Measurements from ENCODE around the gene SLC23A2.
"Not testable (repeated sequence)": the region's sequence is repeated elsewhere in the genome, so short reads cannot be mapped to it uniquely, and the experiment has no call there.

Gene SLC23A2

DNA sequence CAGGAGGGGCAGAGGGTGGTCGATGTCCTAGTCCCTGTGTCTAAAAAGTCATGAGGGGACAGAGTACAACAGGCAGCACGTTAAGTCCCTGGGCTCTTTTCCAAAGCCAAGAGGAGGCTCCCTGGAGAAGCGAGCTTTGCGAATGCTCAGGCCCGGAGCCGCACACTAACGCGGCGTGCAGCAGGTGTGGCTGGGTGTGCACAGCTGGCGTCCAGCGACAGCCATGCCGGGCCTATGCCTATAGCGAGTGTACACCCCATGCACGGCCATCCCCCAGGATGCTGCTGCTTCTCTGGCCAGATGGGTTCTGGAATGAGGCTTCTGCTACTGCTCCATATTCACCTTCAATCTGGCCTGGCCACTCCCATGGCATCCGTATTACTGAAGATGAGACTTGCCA, 148.3 kb downstream of the SLC23A2 start:
- no peak for DNase-seq

DNA sequence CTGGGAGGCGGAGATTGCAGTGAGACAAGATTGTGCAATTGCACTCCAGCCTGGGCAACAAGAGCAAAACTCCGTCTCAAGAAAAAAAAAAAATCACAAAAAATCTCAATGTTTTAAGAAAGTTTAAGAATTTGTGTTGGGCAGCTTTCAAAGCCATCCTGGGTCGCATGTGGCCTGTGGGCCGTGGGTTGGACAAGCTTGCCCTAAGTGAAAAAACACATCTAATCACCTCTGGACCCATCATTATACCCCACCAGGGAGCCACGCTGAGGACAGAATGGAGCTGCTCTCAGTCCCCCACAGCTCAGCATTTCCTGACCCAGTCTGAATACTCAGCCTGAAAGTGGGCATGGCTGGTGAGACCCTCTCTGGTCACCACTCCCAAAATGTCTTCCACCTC, 150.3 kb downstream of the SLC23A2 start:
- DNase-seq = no peak

DNA sequence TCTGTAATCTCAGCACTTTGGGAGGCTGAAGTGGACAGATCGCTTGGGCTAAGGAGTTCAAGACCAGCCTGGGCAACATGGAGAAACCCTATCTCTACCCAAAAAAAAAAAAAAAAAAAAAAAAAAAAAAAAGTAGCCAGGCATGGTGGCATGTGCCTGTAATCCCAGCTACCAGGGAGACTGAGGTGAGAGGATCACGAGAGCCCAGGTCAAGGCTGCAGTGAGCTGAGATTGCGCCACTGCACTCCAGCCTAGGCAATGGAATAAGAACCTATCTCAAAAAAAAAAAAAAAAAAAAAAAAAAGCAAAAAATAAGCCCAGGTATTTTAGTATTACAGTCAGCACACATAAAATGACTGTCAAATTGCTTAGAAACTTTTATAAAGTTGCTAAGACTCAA, 152.5 kb downstream of the SLC23A2 start:
- DNase-seq = not testable (repeated sequence)

DNA sequence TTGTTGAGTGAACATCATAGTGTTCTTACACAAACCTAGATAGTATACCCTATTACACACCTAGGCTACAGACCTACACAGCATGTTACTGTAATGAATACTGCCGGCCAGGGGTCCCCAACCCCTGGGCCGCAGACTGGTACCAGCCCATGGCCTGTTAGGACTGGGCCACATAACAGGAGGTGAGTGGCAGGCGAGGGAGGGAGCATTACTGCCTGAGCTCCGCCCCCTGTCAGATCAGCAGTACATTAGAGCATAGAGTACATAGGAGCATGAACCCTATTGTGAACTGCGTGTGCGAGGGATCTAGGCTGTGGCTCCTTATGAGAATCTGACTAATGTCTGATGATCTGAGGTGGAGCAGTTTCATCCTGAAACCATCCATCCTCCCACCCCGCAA, 153.3 kb downstream of the SLC23A2 start:
- no peak for DNase-seq

DNA sequence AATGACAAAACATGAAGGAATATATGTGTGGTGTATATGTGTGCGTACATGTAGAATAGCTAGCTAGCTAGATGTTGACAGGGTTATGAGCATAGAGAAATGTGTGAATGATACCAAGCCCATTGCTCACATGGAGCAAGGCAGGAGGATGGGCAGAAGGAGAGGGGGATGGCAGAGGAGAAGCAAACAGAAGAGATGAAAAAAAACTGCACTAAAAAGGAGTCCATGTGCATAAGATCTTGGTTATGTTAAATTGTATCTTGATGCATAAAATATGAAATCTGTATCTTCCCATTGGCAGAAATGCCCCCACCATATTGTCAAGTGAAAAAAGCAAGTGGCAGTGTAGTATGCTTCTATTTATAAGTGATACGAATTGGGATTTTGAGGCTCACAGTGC, 154.5 kb downstream of the SLC23A2 start:
- DNase-seq = no peak

DNA sequence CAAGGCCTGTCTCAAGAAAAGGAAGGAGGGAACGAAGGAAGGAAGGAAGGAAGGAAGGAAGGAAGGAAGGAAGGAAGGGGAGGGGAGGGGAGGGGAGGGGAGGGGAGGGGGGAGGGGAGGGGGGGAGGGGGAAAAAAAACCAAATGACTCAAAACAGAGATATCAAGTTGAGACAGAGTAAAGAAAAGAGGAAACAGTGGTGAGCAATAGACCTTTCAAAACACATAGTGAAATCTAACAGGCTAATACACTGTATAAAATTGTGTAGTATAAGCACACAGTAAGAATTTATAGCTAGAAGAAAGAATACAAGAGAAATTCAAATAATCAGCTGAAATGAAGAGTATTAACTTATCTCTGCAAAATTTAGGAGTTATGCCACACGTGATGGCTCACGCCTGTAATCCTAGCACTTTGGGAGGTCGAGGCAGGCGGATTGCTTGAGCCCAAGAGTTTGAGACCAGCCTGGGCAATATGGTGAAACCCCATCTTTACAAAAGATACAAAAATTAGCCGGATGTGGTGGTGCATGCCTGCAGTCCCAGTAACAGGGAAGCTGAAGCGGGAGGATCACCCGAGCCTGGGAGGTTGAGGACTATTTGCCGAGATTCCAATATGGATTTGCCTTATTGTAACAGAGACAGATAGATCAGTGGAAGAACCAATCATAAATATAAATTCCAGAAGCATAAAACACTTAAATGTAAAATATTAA, 156.4 kb downstream of the SLC23A2 start:
- DNase-seq = no peak

DNA sequence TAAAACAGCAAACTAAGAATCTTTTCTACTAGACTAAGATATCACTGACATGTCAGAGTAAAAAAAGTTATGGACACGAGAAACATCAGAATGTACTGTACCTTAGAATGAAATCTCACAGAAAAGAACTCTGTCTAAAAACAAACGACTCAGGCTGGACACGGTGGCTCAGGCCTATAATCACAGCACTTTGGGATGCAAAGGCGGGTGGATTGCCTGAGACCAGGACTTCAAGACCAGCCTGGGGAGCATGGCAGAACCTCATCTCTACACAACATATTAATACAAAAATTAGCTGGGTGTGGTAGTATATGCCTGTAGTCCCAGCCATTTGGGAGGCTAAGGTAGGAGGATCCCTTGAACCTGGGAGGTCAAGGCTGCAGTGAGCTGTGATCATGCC, 157.0 kb downstream of the SLC23A2 start:
- DNase-seq = no peak

DNA sequence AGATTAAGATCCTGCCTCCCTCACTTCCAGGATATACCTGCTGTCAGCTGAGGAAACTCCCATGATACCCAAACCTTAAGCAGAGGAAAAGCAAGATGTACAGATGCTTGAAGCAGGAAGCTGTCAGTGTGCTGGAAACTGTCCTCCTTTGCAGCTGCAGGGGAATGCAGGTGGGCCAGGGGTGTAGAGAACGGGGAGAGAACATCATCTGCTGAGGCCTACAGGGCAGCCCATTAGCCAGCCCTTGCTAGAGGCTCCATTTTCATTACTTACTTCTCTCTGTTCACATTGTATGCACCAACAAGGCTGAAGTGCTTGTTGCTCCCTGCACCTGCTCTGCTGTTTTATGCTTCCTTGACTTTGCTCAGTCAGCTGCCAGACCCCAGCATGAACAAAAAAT, 160.5 kb downstream of the SLC23A2 start:
- DNase-seq = no peak

DNA sequence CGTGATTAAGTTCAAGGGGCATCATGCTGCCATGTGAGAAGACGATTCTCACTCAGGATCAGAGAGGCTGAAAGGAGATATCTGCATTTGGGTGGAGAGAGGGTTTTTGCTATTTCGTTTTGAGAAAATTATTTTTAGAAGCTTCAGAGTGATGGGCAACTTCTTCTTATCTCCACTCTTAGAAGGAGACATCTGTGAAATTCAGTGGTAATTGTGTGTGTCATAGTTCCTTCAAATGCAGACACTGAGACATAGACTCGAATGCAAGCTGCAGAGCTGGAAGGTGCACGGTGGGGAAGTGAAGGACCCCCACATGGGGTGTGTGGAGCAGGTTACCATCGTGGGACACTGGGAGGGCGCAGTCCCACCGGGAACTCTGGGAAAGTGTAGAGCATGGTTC, 162.8 kb downstream of the SLC23A2 start:
- no peak for DNase-seq

DNA sequence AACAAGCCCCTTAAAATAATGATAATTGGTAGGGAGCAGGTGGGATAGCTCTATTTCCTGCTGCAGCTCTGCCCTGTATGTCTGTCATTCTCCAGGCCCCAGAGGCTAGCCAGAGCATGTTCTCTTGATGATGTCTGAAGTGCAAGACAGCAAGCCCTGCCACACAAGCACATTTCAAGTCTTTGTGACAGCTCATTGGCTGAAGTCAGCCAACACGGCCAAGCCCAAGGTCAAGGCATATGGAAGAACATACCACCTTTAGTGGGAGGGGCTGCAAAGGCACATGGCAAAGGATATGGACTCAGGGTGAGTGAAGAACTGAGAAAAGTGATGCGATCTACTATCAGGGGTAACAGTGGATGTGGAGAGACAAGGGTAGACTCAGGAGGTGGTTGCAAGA, 163.6 kb downstream of the SLC23A2 start:
- no peak for DNase-seq

DNA sequence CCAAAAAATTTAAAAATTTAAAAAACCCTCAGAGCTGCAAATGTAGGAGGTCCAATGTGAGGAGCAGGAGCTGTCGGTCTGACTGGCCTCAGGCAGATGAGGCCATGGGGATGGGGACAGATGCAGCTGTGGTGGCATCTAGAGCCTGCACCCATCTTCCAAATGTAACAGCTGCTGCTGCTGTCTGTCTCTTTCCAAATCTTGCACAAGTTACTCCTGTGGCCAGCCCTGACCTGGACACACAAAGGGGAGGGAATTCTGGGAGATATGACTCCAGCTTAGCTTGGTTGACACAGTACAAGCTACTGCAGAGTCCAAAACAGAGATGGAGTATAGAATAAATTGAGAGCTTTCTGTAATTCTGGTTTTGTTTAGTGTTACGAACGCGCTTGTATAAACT, 164.4 kb downstream of the SLC23A2 start:
- no peak for DNase-seq

DNA sequence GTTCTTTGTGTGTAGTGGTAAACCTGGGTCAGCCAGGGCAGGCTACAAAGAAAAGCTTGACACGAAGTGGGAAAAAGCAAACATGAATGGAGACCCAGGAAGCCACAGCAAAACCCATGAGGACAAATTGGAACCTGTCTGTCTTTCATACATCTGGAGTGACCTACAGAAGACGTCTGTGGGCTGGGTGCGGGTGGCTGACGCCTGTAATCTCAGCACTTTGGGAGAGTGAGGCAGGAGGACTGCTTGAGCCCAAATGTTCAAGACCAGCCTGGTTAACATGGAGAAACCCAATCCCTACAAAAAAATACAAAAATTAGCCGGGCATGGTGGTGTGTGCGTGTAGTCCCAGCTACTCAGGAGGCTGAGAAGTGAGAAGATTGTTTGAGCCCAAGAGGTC, 164.8 kb downstream of the SLC23A2 start:
- no peak for DNase-seq

DNA sequence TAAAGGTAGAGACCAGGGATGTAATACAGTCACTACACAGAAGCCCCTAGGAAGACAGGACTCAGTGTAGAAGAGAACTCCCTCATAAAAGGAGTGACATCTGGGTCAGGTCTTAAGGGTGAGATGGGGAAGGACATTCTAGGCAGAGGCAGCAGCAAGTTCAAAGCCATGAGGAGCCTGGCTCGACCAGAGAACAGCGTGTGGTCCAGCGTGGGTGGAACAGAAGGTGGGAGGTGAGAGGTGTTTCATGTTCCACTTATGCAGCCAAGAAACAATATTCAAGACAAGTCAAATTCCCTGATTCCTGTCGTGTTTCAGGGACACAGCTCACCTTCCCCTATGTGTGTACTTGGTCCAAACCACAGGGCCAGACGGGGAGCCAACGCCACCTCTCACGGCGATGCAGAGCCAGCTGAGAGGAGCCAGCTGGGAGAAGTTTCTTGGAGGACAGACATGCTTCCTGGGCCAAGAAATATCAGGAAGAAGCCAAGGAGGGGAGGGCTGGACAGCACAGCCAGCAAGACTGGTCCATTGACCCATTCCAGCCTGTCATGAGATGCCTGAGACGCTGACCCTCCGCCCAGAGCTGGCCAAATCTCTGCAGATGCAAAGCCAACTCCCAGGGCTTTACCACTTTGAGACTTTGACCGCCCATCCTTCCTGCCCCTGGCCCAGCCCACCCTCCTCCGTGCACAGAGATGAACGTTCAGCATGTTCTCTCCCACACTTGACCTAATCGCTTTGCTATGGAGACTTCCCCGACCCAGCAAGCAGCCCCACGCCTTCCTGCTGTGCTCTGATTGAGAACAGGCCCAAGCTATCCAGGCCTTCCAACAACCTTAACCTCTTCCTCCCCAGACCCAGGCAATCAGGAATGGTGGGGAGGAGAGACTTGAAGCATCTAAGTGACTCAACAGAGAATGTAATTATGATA, 165.8 kb downstream of the SLC23A2 start:
- peak in 16 of 56 donors; percentile 14 to 68 (median 44) for DNase-seq

DNA sequence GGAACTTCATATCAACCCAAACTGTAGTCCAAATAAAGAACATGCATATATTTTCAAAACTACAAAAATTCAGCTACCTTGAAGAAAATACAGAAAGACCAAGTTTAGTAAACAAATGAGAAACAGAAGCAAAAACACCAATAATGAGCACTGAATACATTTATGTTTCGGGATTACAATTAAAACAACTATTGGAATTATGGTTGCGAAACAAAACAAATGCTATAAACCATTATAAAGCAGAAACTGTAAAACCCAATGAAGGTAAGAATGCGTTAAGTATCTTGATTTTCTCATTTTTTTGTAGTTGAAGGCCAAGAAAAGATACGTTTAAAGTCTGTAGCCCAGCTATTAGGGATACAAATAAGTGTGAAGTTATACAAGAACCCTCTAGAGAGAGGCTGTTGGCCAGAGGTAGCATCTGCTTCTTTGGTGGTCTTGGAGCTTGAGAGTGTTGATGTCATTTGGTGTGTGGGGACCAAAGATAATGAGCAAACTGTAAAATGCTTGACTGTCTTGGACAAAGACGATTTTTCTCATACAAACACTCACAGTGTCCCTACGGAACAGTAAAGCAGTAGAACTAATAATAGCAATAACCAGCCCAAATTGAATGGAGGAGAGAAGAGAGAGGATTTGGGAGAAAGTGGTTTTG, 168.1 kb downstream of the SLC23A2 start:
- no peak for DNase-seq

DNA sequence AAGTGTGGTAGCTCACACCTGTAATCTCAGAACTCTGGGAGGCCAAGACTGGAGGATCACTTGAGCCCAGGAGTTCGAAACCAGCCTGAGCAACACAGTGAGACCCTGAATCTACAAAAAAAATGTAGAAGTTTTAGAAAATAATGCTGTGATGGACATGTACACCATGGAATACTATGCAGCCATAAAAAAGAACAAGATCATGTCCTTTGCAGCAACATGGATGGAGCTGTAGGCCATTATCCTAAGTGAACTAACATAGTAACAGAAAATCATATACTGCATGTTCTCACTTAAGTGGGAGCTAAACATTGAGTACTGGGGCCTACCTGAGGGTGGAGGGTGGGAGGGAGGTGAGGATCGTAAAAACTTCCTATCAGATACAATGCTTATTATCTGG, 168.8 kb downstream of the SLC23A2 start:
- DNase-seq = no peak

DNA sequence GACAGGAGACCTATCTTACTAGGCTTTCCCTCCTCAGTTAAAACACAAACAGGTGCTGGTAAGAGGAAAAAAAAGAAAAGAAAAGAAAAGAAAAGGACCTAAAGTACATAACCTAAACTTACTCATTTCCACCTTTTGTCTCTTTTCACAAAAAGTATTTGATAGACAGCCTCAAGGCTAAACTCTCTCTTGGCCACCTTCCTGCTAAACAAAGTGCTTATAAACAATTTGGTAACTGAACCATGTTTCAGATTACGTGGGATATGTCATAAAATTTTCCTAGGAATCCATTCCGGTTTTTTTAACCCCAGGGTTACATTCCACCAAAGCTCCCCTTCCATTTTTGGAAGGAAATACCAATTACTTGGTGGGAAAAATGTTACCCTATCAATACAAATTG, 170.6 kb downstream of the SLC23A2 start:
- DNase-seq = no peak

DNA sequence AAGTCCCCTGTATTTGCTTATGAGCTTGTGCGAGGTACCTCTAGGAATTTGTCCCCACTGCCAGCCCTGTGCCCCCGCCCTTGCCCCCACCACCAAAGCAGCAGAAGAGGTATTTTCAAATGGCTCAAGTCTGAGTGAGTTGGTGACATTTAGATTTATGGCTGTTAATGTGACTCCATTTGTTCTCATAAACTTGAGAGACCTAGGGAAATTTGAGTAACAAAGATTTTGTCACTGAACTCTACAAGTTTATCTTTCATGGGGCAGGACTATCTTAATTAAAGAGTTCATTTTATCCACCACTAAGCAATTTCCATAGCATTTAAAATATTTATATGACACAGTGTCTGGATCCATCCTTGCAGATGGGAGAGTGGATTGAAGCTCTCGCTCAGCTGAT, 171.1 kb downstream of the SLC23A2 start:
- no peak for DNase-seq

DNA sequence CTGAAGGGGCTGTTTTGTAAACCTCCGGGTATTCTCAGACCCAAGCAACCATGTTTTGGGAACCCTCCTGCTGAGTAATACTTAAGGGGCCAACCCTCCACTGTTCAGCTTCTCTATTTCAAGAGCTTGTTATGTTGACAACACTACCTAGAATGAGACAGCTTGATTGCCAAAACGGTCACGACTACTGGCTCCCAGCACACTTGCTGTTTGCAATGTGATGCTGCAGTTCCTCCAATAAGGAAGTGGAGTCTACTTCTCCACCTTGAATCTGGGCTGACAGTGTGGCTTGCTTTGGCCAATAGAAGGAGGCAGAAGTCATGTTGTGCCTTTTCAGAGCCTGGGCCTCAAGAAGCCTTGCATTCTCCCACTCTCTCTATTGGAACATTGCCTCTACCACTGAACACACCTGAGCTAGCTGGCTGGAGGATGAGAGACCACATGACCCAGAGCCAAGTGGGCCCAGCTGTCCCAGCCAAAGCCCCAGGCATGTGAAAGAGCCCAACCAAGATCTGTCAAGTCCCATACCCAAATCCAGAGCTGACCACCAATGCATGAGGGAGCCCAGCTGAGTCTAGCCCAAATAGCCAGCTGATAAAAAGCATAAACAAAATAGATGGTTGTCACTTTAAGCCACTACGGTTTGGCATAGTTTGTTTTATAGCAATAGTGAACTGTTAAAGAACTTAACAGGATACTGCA, 171.6 kb downstream of the SLC23A2 start:
- no peak for DNase-seq

DNA sequence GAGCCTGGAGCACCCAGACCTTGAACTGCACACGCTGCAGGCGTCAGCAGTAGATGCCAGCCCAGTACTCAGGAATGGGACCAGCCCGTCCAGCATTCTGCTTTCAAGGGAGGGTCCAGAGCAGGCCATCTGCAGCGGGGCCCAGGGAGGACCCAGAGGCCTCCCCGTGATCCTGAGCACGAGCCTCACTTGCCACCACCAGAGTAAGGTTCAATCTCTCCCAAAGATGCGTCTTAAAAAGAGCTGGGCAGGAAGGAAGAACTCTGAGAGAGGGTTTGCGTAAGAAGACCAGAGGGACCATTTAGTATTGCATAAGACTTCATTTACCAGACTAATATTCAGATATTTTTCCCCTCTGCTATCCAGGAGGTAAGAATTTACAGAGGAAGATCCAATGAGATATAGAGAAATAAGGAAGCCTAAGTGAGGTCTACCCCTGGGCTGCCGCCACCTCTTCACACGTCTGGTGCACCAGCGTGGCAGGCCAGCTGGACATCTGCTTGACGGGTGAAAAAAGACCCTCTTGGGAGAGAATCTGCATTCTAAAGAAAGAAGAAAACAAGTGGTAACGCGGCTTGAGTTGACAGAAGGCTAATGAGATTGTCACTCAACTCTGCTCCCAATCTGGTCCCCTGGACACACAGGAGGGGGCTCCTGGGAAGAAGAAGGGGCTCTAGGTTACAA, 172.3 kb downstream of the SLC23A2 start:
- DNase-seq = no peak

DNA sequence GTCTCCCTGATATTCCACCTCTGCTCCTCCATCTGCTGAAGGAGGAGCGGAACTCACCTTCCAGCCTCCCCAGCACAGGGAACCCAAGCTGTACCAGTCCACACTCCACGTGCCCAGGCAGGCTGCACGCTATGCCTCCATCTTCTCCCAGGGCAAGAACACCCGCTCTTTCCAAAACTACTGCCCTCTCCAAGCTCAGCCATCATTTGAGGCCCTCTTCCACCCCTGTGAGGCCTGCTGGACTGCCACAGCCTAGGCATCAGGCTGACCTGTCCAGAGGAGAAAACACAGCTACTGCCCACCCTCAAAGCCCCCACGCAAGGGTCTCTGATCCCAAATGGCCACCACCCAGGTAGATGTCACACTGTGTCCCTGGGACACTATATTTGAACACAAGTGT, 179.7 kb downstream of the SLC23A2 start:
- DNase-seq = no peak
